Psoas muscle (tissue), 8 donors: Measurements from ENCODE around the gene HES3. TPM values are rescaled to one million over a fixed set of nuclear protein-coding genes. Genes with fewer than 3 reads are reported as not detected.

Experiments
- ATAC-seq, 4 donors: fragments of 200-7000 bp; cut with Tn5 transposase; one replicate each; pipeline ENCODE4 v1.9.1; 2020; ENCODE audit warnings: moderate library complexity in 3 of 4, mild to moderate bottlenecking in 2 of 4
- DNase-seq, 2 donors: peaks; one replicate each; pipeline ENCODE4 v3.0.0-alpha.2; 2020
- H3K27ac ChIP-seq: fragments of 200-600 bp; one replicate; pipeline ENCODE4 v1.8.0; 2022
- H3K27me3 ChIP-seq, 3 donors: fragments of 200-600 bp in 1 of 3; one replicate each; pipeline versions ENCODE4 v1.6.1 to v1.8.0; 2013 to 2022; ENCODE audit warnings: low read length in 2 of 3, mild to moderate bottlenecking in 2 of 3, moderate library complexity in 1 of 3; ENCODE audit not compliant: insufficient read depth in 3 of 3
- H3K36me3 ChIP-seq, 2 donors: fragments of 200-600 bp in 1 of 2; one replicate each; pipeline versions ENCODE4 v1.6.1 to v1.8.0; 2013 to 2022; ENCODE audit warnings: low read depth in 1 of 2, mild to moderate bottlenecking in 1 of 2, moderate library complexity in 1 of 2; ENCODE audit not compliant: insufficient read depth in 1 of 2
- H3K4me1 ChIP-seq: fragments of 200-600 bp; one replicate; pipeline ENCODE4 v1.8.0; 2022
- H3K4me3 ChIP-seq: fragments of 200-600 bp; one replicate; pipeline ENCODE4 v1.8.0; 2022; ENCODE audit warnings: mild to moderate bottlenecking
- H3K9me3 ChIP-seq: fragments of 200-600 bp; one replicate; pipeline ENCODE4 v1.8.0; 2022
- CTCF ChIP-seq: fragments of 200-600 bp; IDR thresholded peaks from one replicate; pipeline ENCODE4 v1.8.0; 2022; ENCODE audit warnings: antibody characterized with exemption
- WGBS, 3 donors: extraction: QIAGEN DNeasy Blood & Tissue Kit; methylation state at CpG; one replicate each; pipeline versions ENCODE4 v1.1.6 to v1.1.7; 2013; 5-methylcytosine and 5-hydroxymethylcytosine counted together
- intact Hi-C, 2 donors: fragments of 100-400 bp; cut with DNase I; formaldehyde crosslinking; loops; one replicate each; pipeline versions ENCODE4 v1.11.0 to v1.14.2; 2022
- polyA plus RNA-seq, 3 donors: library from polyadenylated mRNA; stranded (reverse); fragments of 200-250 nt; gene quantifications; one replicate each; pipeline ENCODE4 v1.2.3, GENCODE V29; 2013
- total RNA-seq, 4 donors: library from RNA; stranded (reverse); fragmentation: NEBNext Ultra II Directional in 2 of 4; extraction: Animal tissue kit (Norgen Biotek cat#: 25700) in 2 of 4; gene quantifications; one replicate each; pipeline versions ENCODE4 v1.2.1 to v1.2.4, GENCODE V29; 2021 to 2023
- donor health status: healthy with polysubstance abuse.
- donor health status: DM: no; HTN: no; CAD: no; lungs with moderate emphysema.
- donor health status: Bipolar disorder and iron deficiency.
- donor health status: healthy.
- donor health status: DM: yes; HTN: yes; CAD: no.
- donor health status: DM: no; HTN: no; CAD: no.
- donor health status: DM: no; HTN: no; CAD: no.
- donor health status: DM: yes; HTN: yes; CAD: no.

HES3 gene
- total and polyA plus RNA-seq, 7 donors, result not detected

DNA sequence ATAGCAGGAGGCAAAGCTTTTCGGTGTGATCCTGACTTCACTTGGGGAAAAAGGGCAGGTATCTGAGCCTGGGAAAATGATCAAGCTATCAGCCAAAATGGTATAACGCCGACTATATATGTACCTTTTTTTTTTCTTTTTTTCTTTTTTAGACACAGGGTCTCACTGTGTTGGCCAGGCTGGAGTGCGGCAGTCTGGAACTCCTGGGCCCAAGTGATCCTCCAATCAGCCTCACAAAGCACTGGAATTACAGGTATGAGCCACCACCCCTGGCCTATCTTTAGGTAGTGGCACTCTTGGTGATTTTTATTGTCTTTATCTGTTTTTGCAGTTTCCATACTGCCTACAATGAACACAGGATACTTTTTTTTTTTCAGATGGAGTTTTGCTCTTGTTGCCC lies 6.9 kb upstream of the HES3 start:
- intact Hi-C loops, result no loop called here

DNA sequence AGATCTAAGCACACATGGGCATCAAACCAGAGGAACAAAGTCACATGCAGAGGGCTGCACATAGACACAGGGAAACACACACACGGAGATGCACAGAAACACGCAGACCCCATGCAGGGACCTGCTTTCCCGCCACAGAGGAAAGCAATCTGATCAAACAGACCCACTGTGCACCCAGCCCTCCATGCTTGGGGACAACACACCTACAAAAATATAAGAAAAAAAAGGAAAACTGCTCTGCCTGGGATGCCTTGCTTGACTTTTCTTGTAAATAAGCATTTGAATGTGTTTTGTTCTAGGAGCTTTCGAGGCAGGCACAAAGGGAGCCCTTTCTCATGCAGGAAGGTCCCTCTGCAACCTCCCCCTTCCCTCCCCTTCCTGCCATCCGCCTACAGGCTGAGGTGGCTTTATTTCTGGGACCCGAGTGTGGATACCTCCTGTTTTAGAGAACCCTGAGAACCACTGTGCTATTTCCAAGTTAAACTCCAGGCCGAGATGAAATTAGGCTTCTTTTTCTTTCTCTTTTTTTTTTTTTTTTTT lies 4.7 kb upstream of the HES3 start:
- H3K27ac ChIP-seq, result no peak overlapping the region
- H3K9me3 ChIP-seq, result no peaks in the 10 kb centered on the region
- no peak overlapping the region for H3K4me3 ChIP-seq
- no peaks in the 10 kb centered on the region for H3K36me3 ChIP-seq
- DNase-seq (no peak), ATAC-seq (no peak)
- peaks cover 14% of the 10 kb centered on the region for H3K4me1 ChIP-seq
- intact Hi-C loops, result no loop called here
- TF ChIP-seq CTCF, result no peak
- peaks cover 0 to 50% (median 14%) of the 10 kb centered on the region in 3 donors for H3K27me3 ChIP-seq
- WGBS, 3 donors, result 59 to 62% (median 61%) methylated on average over 7 of the region's 7 CpGs

More for the DNA sequence above, 6.9 kb upstream of the HES3 start:
- Histone ChIP-seq H3K4me1 (peaks cover 20% of the 10 kb centered on the region), H3K27me3 (peaks cover 0 to 28% (median 6%) of the 10 kb centered on the region in 3 donors), H3K36me3 (peaks cover 0 to 14% of the 10 kb centered on the region in 2 donors), H3K27ac (no peak overlapping the region), H3K4me3 (no peak overlapping the region), H3K9me3 (no peaks in the 10 kb centered on the region)
- no peak for TF ChIP-seq CTCF
- WGBS, 3 donors, result 95 to 98% (median 96%) methylated on average over 4 of the region's 4 CpGs
- DNase-seq (no peak), ATAC-seq (no peak)

- WGBS, 3 donors, result 73 to 83% (median 81%) methylated on average over 17 of the region's 17 CpGs
- DNase-seq (peak in 1 of 2 donors; percentile 23), ATAC-seq (no peak)
- peaks cover 6% of the 10 kb centered on the region for H3K4me1 ChIP-seq
- H3K36me3 ChIP-seq, result no peaks in the 10 kb centered on the region
- H3K27me3 ChIP-seq, result peaks cover 0 to 51% (median 15%) of the 10 kb centered on the region in 3 donors
- no peak overlapping the region for H3K4me3 ChIP-seq
- TF ChIP-seq CTCF, result no peak
- no peak overlapping the region for H3K27ac ChIP-seq
- intact Hi-C loops, result loop anchor here (5.0 kb wide), 2 partner anchors 33 to 188 kb away; partner anchors contain the start of gene RNF207 (in 1 of the 2)
- no peaks in the 10 kb centered on the region for H3K9me3 ChIP-seq
Measured at GRCh38 chr1:6239950-6240768, 3.8 kb upstream of the HES3 start.

- no peaks in the 10 kb centered on the region for H3K9me3 ChIP-seq
- DNase-seq (peak in 1 of 2 donors; percentile 35), ATAC-seq (no peak)
- H3K27me3 ChIP-seq, result peaks cover 0 to 62% (median 23%) of the 10 kb centered on the region in 3 donors
- WGBS, 3 donors, result 24 to 25% (median 25%) methylated on average over 32 to 33 of the region's 33 CpGs
- peaks cover 5% of the 10 kb centered on the region for H3K4me1 ChIP-seq
- intact Hi-C loops, result loop anchor here (5.0 kb wide), 2 partner anchors 34 to 189 kb away; partner anchors contain the start of gene RNF207 (in 1 of the 2)
- no peak for TF ChIP-seq CTCF
- H3K36me3 ChIP-seq, result no peaks in the 10 kb centered on the region
- H3K27ac ChIP-seq, result no peak overlapping the region
- H3K4me3 ChIP-seq, result peak overlapping the region; percentile 15
Measured at GRCh38 chr1:6241107-6241886, 2.7 kb upstream of the HES3 start.
